ENCODE measurements around the gene OR6J1. TPM values are rescaled to one million over a fixed set of nuclear protein-coding genes. Genes with fewer than 3 reads are reported as not detected.

The OR6J1 gene
- total and polyA plus RNA-seq, 2 of the 13 experiments (the other 11 are each of a cell fraction or from before 2014, with no cell fraction given), result not detected

- peak; percentile 60; the same call in 1 of the 2 replicates for TF ChIP-seq ZSCAN12 (CRISPR knock-in tag; IDR thresholded peaks at IDR 0.05)
- TF ChIP-seq, protein P1, sequence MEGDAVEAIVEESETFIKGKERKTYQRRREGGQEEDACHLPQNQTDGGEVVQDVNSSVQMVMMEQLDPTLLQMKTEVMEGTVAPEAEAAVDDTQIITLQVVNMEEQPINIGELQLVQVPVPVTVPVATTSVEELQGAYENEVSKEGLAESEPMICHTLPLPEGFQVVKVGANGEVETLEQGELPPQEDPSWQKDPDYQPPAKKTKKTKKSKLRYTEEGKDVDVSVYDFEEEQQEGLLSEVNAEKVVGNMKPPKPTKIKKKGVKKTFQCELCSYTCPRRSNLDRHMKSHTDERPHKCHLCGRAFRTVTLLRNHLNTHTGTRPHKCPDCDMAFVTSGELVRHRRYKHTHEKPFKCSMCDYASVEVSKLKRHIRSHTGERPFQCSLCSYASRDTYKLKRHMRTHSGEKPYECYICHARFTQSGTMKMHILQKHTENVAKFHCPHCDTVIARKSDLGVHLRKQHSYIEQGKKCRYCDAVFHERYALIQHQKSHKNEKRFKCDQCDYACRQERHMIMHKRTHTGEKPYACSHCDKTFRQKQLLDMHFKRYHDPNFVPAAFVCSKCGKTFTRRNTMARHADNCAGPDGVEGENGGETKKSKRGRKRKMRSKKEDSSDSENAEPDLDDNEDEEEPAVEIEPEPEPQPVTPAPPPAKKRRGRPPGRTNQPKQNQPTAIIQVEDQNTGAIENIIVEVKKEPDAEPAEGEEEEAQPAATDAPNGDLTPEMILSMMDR (CRISPR knock-in tag; IDR thresholded peaks at IDR 0.05), result no peak
- no peak; the same call in 1 of the 2 replicates for TF ChIP-seq ZBTB20 (CRISPR knock-in tag; IDR thresholded peaks at IDR 0.05; ENCODE audit: borderline replicate concordance, low read depth)
- no peak for TF ChIP-seq KAT2B (IDR thresholded peaks at IDR 0.05; ENCODE audit: borderline replicate concordance, low read depth, low read length)
- TF ChIP-seq ZNF75D (CRISPR knock-in tag; IDR thresholded peaks at IDR 0.05; ENCODE audit: borderline replicate concordance), result no peak
- TF ChIP-seq ZFP82 (CRISPR knock-in tag; IDR thresholded peaks at IDR 0.05; ENCODE audit: borderline replicate concordance), result 0 out of 2 replicates have a peak, but pooled peaks have one; percentile 13
- TF ChIP-seq, protein P2, sequence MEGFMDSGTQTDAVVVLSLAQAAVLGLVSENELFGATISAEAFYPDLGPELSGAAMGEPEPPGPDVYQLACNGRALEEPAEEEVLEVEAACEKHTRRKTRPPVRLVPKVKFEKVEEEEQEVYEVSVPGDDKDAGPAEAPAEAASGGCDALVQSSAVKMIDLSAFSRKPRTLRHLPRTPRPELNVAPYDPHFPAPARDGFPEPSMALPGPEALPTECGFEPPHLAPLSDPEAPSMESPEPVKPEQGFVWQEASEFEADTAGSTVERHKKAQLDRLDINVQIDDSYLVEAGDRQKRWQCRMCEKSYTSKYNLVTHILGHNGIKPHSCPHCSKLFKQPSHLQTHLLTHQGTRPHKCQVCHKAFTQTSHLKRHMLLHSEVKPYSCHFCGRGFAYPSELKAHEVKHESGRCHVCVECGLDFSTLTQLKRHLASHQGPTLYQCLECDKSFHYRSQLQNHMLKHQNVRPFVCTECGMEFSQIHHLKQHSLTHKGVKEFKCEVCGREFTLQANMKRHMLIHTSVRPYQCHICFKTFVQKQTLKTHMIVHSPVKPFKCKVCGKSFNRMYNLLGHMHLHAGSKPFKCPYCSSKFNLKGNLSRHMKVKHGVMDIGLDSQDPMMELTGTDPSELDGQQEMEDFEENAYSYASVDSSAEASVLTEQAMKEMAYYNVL (CRISPR knock-in tag; IDR thresholded peaks at IDR 0.05; ENCODE audit: borderline replicate concordance), result peak; percentile 25; the same call in 1 of the 2 replicates
- TF ChIP-seq, protein P3, sequence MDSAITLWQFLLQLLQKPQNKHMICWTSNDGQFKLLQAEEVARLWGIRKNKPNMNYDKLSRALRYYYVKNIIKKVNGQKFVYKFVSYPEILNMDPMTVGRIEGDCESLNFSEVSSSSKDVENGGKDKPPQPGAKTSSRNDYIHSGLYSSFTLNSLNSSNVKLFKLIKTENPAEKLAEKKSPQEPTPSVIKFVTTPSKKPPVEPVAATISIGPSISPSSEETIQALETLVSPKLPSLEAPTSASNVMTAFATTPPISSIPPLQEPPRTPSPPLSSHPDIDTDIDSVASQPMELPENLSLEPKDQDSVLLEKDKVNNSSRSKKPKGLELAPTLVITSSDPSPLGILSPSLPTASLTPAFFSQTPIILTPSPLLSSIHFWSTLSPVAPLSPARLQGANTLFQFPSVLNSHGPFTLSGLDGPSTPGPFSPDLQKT (CRISPR knock-in tag; IDR thresholded peaks at IDR 0.05; ENCODE audit: borderline replicate concordance), result 0 out of 2 replicates have a peak, but pooled peaks have one; percentile 10
- peak; percentile 94 for TF ChIP-seq ZNF607 (CRISPR knock-in tag; IDR thresholded peaks at IDR 0.05; ENCODE audit: borderline replicate concordance)
- TF ChIP-seq FLYWCH1 (CRISPR knock-in tag; IDR thresholded peaks at IDR 0.05), result no peak
- TF ChIP-seq KDM4B (CRISPR knock-in tag; IDR thresholded peaks at IDR 0.05), result peak; percentile 23
- no peak for TF ChIP-seq ZFP36 (IDR thresholded peaks at IDR 0.05; ENCODE audit: borderline replicate concordance, low read depth, low read length, partially characterized antibody)
- TF ChIP-seq PLRG1 (conservative IDR thresholded peaks at IDR 0.05), result no peak
- no peak for TF ChIP-seq ZNF280D (CRISPR knock-in tag; IDR thresholded peaks at IDR 0.05)
- TF ChIP-seq ZFP90 (CRISPR knock-in tag; IDR thresholded peaks at IDR 0.05; ENCODE audit: borderline replicate concordance), result peak; percentile 72; the same call in 1 of the 2 replicates
- TF ChIP-seq, protein P4, sequence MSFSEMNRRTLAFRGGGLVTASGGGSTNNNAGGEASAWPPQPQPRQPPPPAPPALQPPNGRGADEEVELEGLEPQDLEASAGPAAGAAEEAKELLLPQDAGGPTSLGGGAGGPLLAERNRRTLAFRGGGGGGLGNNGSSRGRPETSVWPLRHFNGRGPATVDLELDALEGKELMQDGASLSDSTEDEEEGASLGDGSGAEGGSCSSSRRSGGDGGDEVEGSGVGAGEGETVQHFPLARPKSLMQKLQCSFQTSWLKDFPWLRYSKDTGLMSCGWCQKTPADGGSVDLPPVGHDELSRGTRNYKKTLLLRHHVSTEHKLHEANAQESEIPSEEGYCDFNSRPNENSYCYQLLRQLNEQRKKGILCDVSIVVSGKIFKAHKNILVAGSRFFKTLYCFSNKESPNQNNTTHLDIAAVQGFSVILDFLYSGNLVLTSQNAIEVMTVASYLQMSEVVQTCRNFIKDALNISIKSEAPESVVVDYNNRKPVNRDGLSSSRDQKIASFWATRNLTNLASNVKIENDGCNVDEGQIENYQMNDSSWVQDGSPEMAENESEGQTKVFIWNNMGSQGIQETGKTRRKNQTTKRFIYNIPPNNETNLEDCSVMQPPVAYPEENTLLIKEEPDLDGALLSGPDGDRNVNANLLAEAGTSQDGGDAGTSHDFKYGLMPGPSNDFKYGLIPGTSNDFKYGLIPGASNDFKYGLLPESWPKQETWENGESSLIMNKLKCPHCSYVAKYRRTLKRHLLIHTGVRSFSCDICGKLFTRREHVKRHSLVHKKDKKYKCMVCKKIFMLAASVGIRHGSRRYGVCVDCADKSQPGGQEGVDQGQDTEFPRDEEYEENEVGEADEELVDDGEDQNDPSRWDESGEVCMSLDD (CRISPR knock-in tag; IDR thresholded peaks at IDR 0.05; ENCODE audit: borderline replicate concordance), result 0 out of 2 replicates have a peak, but pooled peaks have one; percentile 27
Observed at GRCh38 chr14:22598099-22598895, 45.9 kb downstream of the OR6J1 start, which contains the start of gene ABHD4 (continued).
